Measurements from ENCODE around the gene CEP170B.

- TF ChIP-seq POLR2AphosphoS5 (IDR thresholded peaks at IDR 0.05; ENCODE audit: low read depth, low read length) (no peak), POLR2A (IDR thresholded peaks at IDR 0.05; ENCODE audit: low read depth, low read length) (no peak), TAF1 (IDR thresholded peaks at IDR 0.05; ENCODE audit: borderline replicate concordance, low read depth, low read length) (no peak)
These were observed 70.9 kb downstream of the CEP170B start for GRCh38 chr14:104935955-104936354.
